ENCODE measurements around the gene LRRC42. TPM values are rescaled to one million over a fixed set of nuclear protein-coding genes. Genes with fewer than 3 reads are reported as not detected.
A peak's percentile ranks its signal among the peaks of the same experiment; 100 is the strongest.

The LRRC42 gene
- total and polyA plus RNA-seq, 9 of the 15 experiments (the other 6 are each of a cell fraction or from before 2014, with no cell fraction given) = 17.3 to 51.9 (median 35.5) TPM

DNA sequence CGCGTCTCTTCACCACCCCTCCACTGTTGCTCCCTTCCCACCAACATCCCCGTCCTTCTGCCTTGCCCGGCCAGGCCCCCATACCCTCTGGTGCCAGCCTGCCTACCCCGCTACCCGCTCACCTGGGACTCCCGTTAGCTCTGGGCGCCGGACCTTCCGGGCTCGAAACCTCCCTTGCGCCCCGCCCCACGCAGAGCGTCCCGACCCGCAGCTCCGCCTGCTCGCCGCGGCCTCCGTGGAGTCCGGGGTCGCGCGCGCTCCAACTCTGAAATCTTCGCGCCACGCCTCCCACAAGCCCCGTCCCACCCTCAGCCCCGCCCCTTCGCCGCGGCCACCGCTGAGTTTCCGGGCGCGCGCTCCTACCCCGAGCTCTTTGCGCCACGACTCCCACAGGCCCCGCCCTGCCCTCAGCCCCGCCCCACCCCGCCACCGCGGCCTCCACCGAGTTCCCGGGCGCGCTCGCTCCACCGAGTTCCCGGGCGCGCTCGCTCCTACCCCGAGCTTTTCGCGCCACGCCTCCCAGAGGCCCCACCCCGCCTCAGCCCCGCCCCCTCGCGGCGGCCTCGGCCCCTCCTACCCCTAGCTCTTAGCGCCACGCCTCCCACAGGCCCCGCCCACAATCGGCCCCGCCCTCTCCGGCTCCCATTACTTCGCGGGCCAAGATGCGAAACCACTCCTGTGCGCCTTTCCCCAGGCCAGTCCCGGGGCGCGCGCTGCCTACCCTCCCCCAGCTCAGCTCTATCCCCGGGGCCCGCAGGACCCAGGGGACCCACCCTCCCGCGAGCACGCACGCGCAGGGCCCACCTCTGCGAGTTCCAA, 508 bp upstream of the LRRC42 start, which contains the start of gene IFT25 (continued):
- TF ChIP-seq, protein P1, sequence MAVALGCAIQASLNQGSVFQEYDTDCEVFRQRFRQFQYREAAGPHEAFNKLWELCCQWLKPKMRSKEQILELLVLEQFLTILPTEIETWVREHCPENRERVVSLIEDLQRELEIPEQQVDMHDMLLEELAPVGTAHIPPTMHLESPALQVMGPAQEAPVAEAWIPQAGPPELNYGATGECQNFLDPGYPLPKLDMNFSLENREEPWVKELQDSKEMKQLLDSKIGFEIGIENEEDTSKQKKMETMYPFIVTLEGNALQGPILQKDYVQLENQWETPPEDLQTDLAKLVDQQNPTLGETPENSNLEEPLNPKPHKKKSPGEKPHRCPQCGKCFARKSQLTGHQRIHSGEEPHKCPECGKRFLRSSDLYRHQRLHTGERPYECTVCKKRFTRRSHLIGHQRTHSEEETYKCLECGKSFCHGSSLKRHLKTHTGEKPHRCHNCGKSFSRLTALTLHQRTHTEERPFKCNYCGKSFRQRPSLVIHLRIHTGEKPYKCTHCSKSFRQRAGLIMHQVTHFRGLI (CRISPR knock-in tag; IDR thresholded peaks at IDR 0.05) = no peak
- no peak for TF ChIP-seq CREBBP (IDR thresholded peaks at IDR 0.05; ENCODE audit: low read depth, low read length)
- no peak for TF ChIP-seq BACH1 (tag; IDR thresholded peaks at IDR 0.05)
- no peak for TF ChIP-seq ZNF274 (IDR thresholded peaks at IDR 0.05; ENCODE audit: borderline replicate concordance, low read depth, low read length)
- no peak for TF ChIP-seq ZNF175 (CRISPR knock-in tag; IDR thresholded peaks at IDR 0.05; ENCODE audit: low read depth)
- peak; percentile 38 for TF ChIP-seq RBBP5 (IDR thresholded peaks at IDR 0.05; ENCODE audit: borderline replicate concordance, insufficient read depth, low read length, poor library complexity, severe bottlenecking)
- no peak for TF ChIP-seq JUND (IDR thresholded peaks at IDR 0.05; ENCODE audit: borderline replicate concordance, low read depth, low read length)
- no peak for TF ChIP-seq JUND (tag; IDR thresholded peaks at IDR 0.05; ENCODE audit: borderline replicate concordance, low read depth, low read length)
- TF ChIP-seq ZBTB8A (IDR thresholded peaks at IDR 0.05; ENCODE audit: partially characterized antibody) = no peak
- TF ChIP-seq, protein P2, sequence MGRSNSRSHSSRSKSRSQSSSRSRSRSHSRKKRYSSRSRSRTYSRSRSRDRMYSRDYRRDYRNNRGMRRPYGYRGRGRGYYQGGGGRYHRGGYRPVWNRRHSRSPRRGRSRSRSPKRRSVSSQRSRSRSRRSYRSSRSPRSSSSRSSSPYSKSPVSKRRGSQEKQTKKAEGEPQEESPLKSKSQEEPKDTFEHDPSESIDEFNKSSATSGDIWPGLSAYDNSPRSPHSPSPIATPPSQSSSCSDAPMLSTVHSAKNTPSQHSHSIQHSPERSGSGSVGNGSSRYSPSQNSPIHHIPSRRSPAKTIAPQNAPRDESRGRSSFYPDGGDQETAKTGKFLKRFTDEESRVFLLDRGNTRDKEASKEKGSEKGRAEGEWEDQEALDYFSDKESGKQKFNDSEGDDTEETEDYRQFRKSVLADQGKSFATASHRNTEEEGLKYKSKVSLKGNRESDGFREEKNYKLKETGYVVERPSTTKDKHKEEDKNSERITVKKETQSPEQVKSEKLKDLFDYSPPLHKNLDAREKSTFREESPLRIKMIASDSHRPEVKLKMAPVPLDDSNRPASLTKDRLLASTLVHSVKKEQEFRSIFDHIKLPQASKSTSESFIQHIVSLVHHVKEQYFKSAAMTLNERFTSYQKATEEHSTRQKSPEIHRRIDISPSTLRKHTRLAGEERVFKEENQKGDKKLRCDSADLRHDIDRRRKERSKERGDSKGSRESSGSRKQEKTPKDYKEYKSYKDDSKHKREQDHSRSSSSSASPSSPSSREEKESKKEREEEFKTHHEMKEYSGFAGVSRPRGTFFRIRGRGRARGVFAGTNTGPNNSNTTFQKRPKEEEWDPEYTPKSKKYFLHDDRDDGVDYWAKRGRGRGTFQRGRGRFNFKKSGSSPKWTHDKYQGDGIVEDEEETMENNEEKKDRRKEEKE (IDR thresholded peaks at IDR 0.05; ENCODE audit: borderline replicate concordance in 1 of 2, control insufficient read depth in 1 of 2, low read depth in 2 of 2, low read length in 1 of 2) = no peak
- TF ChIP-seq ETV1 (tag; conservative IDR thresholded peaks at IDR 0.05; ENCODE audit: low read depth) = no peak
- no peak for TF ChIP-seq RBM15 (IDR thresholded peaks at IDR 0.05; ENCODE audit: insufficient read depth, low read length)
- TF ChIP-seq E2F3 (CRISPR knock-in tag; IDR thresholded peaks at IDR 0.05) = peak; percentile 73
- TF ChIP-seq, protein P3, sequence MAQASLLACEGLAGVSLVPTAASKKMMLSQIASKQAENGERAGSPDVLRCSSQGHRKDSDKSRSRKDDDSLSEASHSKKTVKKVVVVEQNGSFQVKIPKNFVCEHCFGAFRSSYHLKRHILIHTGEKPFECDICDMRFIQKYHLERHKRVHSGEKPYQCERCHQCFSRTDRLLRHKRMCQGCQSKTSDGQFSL (CRISPR knock-in tag; IDR thresholded peaks at IDR 0.05) = no peak
- TF ChIP-seq, protein P3 (tag; IDR thresholded peaks at IDR 0.05) = no peak
- TF ChIP-seq XRCC3 (IDR thresholded peaks at IDR 0.05) = no peak
- TF ChIP-seq, protein P4, sequence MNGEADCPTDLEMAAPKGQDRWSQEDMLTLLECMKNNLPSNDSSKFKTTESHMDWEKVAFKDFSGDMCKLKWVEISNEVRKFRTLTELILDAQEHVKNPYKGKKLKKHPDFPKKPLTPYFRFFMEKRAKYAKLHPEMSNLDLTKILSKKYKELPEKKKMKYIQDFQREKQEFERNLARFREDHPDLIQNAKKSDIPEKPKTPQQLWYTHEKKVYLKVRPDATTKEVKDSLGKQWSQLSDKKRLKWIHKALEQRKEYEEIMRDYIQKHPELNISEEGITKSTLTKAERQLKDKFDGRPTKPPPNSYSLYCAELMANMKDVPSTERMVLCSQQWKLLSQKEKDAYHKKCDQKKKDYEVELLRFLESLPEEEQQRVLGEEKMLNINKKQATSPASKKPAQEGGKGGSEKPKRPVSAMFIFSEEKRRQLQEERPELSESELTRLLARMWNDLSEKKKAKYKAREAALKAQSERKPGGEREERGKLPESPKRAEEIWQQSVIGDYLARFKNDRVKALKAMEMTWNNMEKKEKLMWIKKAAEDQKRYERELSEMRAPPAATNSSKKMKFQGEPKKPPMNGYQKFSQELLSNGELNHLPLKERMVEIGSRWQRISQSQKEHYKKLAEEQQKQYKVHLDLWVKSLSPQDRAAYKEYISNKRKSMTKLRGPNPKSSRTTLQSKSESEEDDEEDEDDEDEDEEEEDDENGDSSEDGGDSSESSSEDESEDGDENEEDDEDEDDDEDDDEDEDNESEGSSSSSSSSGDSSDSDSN (IDR thresholded peaks at IDR 0.05; ENCODE audit: borderline replicate concordance in 1 of 2, low read depth in 2 of 2, low read length in 2 of 2) = peak; percentile 45 to 54; a peak in 1 of 4 replicates
- 0 out of 2 replicates have a peak, but pooled peaks have one; percentile 41 for TF ChIP-seq ZNF764 (CRISPR knock-in tag; IDR thresholded peaks at IDR 0.05; ENCODE audit: low read depth)

Measured in K562 (cell line).